Cardiac muscle cell (in vitro differentiated cells and primary cell): ENCODE data around the gene ATXN1. TPM values are rescaled to one million over a fixed set of nuclear protein-coding genes. Genes with fewer than 3 reads are reported as not detected.

Experiments used
- DNase-seq, 2 donors: peaks; one replicate each; pipeline versions ENCODE4 v3.0.0 to v3.0.0-alpha.2; 2010 to 2017; ENCODE audit warnings: low read depth in 1 of 2, low spot score in 1 of 2
- H3K27ac ChIP-seq: fragments of 200-600 bp; sonication (generic); 2 replicates; pipeline ENCODE4 v1.5.1; 2016
- H3K27me3 ChIP-seq: fragments of 200-600 bp; sonication (generic); 2 replicates; pipeline ENCODE4 v1.6.0; 2016; ENCODE audit warnings: control low read depth
- H3K36me3 ChIP-seq: fragments of 200-600 bp; sonication (generic); 2 replicates; pipeline ENCODE4 v1.5.1; 2016; ENCODE audit warnings: control low read depth
- H3K4me1 ChIP-seq: fragments of 200-600 bp; sonication (generic); 2 replicates; pipeline ENCODE4 v1.8.1; 2017; ENCODE audit warnings: low read depth, mild to moderate bottlenecking, mixed run types
- H3K4me3 ChIP-seq: fragments of 200-600 bp; sonication (generic); 2 replicates; pipeline ENCODE4 v1.5.1; 2016; ENCODE audit warnings: mild to moderate bottlenecking
- H3K9me3 ChIP-seq: fragments of 200-600 bp; sonication (generic); 2 replicates; pipeline ENCODE4 v1.5.1; 2017; ENCODE audit warnings: low read depth, mild to moderate bottlenecking, control low read depth
- polyA plus RNA-seq: library from polyadenylated mRNA; unstranded; fragments of >200 nt; fragmentation: Nextera tagmentation; extraction: Ambion mirVana; gene quantifications from 2 replicates; pipeline ENCODE4 v1.2.1, GENCODE V29; 2016
- total RNA-seq: library from RNA; depleted of rRNA; stranded (reverse); fragments of >200 nt; gene quantifications from 2 replicates; pipeline ENCODE4 v1.2.3, GENCODE V29; 2016
- TF ChIP-seq, protein P1 (sequence below): IDR thresholded peaks from 2 replicates; pipeline ENCODE4 v1.5.1; 2012; ENCODE audit warnings: low read depth, mild to moderate bottlenecking, low read length

ATXN1 gene
- total and polyA plus RNA-seq, 2 experiments from 2014 or later = 15.1 to 37.4 TPM

DNA sequence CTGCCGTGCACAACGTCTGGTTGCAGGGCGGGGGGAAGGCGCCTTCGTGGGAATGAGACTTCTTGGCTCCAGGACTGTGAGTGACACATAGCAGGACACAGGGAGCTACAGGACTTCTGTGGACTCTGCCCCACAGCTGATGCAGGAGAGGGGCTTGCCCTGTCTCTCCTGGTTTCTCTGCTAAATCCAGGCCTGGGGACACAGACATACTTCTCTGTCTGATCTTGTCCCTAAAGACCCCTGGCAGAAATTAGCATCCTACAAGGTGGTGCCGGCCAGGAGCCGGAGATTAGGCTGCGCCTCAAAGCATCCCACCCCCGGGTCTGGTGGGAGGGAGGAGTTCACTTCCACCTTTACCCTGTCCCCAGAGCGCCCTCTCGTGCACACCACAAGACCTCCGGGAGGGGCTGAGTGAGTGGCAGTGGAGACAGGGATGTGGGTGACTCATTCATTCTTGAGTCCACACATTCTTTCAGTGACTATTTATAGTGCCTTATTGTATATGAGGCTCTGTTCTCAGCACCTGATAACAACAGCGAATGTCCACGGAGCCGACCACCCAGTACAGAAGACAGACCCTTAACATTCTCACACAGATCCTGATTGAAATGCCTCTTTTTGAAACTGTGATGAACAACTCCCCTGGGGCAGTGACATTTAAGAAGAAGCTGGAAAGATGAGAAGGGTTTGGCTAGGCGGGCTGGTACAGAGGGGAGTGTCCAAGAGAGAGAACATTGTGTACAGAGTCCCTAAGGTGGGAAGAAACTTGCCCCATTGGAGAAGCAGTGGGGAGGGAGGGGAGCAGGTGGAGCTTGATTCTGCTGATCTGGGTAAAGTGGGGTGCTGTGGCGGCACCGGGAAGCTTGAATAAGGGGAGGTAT is 483.9 kb downstream of the ATXN1 start:
- DNase-seq = peak; percentile 89 to 92
- peak overlapping the region; percentile 95 for H3K27ac ChIP-seq
- TF ChIP-seq, protein P1, sequence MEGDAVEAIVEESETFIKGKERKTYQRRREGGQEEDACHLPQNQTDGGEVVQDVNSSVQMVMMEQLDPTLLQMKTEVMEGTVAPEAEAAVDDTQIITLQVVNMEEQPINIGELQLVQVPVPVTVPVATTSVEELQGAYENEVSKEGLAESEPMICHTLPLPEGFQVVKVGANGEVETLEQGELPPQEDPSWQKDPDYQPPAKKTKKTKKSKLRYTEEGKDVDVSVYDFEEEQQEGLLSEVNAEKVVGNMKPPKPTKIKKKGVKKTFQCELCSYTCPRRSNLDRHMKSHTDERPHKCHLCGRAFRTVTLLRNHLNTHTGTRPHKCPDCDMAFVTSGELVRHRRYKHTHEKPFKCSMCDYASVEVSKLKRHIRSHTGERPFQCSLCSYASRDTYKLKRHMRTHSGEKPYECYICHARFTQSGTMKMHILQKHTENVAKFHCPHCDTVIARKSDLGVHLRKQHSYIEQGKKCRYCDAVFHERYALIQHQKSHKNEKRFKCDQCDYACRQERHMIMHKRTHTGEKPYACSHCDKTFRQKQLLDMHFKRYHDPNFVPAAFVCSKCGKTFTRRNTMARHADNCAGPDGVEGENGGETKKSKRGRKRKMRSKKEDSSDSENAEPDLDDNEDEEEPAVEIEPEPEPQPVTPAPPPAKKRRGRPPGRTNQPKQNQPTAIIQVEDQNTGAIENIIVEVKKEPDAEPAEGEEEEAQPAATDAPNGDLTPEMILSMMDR = peak; percentile 69

DNA sequence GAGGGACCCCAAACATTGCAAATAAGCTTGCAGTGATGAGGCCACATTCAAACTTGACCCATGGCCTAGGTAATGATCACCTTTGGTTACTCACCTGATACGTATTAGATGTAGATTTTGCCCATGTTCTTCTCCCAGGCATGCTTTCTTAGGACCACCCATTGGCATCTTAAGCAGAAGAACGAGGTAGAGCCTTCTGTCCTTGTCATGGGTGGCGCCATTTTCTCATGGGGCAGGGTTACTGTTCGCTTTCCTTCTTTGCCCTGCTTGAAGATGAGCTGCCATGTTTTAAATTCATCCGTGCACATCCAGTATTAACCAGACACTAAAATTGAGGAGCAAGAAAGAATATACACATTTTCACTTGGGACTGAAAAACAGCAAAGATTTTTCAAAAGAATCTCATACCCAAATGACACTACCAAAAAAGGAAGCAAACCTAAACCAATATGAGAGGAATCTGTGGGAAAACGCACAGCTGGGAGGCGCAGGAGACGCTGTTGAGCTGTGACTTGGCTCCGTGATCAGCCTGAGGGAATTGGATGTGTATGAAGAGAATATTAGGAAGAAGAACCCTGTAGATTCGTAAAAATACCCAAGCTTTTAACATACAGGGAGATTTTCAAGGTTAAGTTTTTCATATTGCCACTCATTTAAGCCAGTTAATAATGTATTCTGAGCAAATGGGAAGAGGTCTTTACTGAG is 486.2 kb downstream of the ATXN1 start:
- Histone ChIP-seq H3K4me3 (no peak overlapping the region), H3K36me3 (no peaks in the 10 kb centered on the region), H3K27me3 (no peaks in the 10 kb centered on the region), H3K4me1 (peaks cover 24% of the 10 kb centered on the region), H3K9me3 (no peaks in the 10 kb centered on the region), H3K27ac (no peak overlapping the region)
- DNase-seq = no peak
- TF ChIP-seq, protein P1 = no peak

More for the DNA sequence above, 483.9 kb downstream of the ATXN1 start:
- no peaks in the 10 kb centered on the region for H3K36me3 ChIP-seq
- peaks cover 24% of the 10 kb centered on the region for H3K4me1 ChIP-seq
- no peaks in the 10 kb centered on the region for H3K27me3 ChIP-seq
- H3K4me3 ChIP-seq = no peak overlapping the region
- H3K9me3 ChIP-seq = no peaks in the 10 kb centered on the region

DNA sequence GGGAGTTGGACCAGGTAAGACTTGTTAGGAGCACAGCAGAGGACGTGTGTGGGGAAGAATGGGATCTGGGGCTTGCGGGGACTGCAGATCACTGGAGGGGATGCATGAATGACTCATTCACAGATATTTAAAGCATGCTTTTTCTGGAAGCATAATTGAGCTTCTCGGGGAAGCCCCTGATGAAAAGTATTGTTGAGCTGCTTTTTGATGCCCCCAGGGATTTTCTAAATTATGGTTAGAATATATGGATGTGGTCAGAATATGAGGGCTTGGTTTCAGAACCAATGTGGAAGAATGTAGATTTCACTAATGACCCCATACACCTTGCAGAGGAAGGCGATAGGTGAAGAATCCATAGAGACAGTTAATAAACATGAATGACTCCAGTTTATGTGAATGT is 486.8 kb downstream of the ATXN1 start:
- H3K36me3 ChIP-seq = no peaks in the 10 kb centered on the region
- H3K27me3 ChIP-seq = no peaks in the 10 kb centered on the region
- TF ChIP-seq, protein P1 = no peak
- no peaks in the 10 kb centered on the region for H3K9me3 ChIP-seq
- H3K4me3 ChIP-seq = no peak overlapping the region
- peaks cover 24% of the 10 kb centered on the region for H3K4me1 ChIP-seq
- DNase-seq = no peak
- no peak overlapping the region for H3K27ac ChIP-seq

DNA sequence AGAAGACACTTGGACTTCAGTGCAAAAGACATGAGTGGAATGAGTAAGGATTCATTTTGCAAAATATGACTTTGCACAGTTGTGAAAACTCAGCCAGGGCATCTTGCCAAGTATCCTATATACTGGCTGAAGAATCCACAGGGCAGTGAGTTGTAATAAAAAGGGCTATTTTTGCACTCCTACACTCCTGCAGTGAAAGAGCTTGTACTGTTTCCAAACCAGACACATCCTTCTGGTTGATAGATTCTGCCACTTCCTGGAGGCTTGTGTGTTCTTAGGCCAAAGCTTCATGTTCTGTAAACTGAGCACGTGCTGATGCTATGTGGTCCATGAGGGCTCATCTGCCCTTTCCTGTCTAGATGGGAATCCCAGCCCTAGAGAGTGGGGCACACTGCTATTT is 488.0 kb downstream of the ATXN1 start:
- peak in 1 of 2 donors; percentile 77 for DNase-seq
- Histone ChIP-seq H3K4me1 (peaks cover 24% of the 10 kb centered on the region), H3K4me3 (no peak overlapping the region), H3K9me3 (no peaks in the 10 kb centered on the region), H3K27me3 (no peaks in the 10 kb centered on the region), H3K36me3 (no peaks in the 10 kb centered on the region), H3K27ac (peak overlapping the region; percentile 22)
- TF ChIP-seq, protein P1 = no peak

DNA sequence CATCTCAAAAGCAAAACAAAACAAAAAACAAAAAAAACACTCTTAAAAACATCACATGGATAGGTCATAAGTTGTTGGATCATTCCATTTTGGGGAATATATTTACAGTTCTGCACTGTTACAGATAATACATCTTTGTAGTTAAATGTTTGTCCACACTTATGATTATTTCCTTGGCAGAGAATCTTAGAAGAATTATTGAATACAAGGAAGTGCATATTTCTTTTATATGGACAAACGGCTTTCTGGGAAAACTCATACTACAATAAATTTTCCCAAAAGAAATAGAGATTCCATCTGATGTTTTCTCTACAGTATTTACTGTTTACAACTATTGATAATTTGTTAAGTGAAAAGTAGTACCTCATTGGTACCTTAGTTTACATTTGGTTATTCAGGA is 489.1 kb downstream of the ATXN1 start:
- Histone ChIP-seq H3K27me3 (no peaks in the 10 kb centered on the region), H3K27ac (no peak overlapping the region), H3K4me3 (no peak overlapping the region), H3K9me3 (no peaks in the 10 kb centered on the region), H3K36me3 (no peaks in the 10 kb centered on the region), H3K4me1 (peaks cover 15% of the 10 kb centered on the region)
- DNase-seq = no peak
- TF ChIP-seq, protein P1 = no peak
